CD8-positive, alpha-beta memory T cell (primary cell): ENCODE data around the gene PRAMEF12. TPM values are rescaled to one million over a fixed set of nuclear protein-coding genes. Genes with fewer than 3 reads are reported as not detected.
"Not testable (repeated sequence)": the region's sequence is repeated elsewhere in the genome, so short reads cannot be mapped to it uniquely, and the experiment has no call there.

ENCODE experiments used
- CTCF ChIA-PET: fragments of 350-600 bp; sonication (Branson Sonifier 250); formaldehyde crosslinking; loops from one replicate; lab custom pipeline; 2021; ENCODE audit warnings: antibody characterized with exemption; lab: Charles Lee
- POLR2A ChIA-PET: fragments of 350-600 bp; sonication (Branson Sonifier 250); formaldehyde crosslinking; loops from one replicate; lab custom pipeline; 2021; ENCODE audit warnings: antibody characterized with exemption; lab: Charles Lee
- DNase-seq, 5 donors: peaks; one replicate each; pipeline versions ENCODE4 v3.0.0 to v3.0.0-alpha.2; 2020 to 2022; ENCODE audit warnings: mixed read lengths in 1 of 5
- H3K27ac ChIP-seq: one replicate; pipeline ENCODE4 v1.7.0; 2013; ENCODE audit warnings: low read depth, mild to moderate bottlenecking, low read length, moderate library complexity
- H3K27me3 ChIP-seq: 2 replicates; pipeline ENCODE4 v1.7.0; 2013; ENCODE audit warnings: low read length, mild to moderate bottlenecking; ENCODE audit not compliant: insufficient read depth, poor library complexity, severe bottlenecking
- H3K36me3 ChIP-seq: 2 replicates; pipeline ENCODE4 v1.7.0; 2013; ENCODE audit warnings: mild to moderate bottlenecking, low read length, moderate library complexity; ENCODE audit not compliant: insufficient read depth
- H3K4me1 ChIP-seq: 2 replicates; pipeline ENCODE4 v1.7.0; 2013; ENCODE audit warnings: mild to moderate bottlenecking, low read length, moderate library complexity; ENCODE audit not compliant: insufficient read depth
- H3K4me3 ChIP-seq: 2 replicates; pipeline ENCODE4 v1.7.0; 2013; ENCODE audit warnings: mild to moderate bottlenecking, low read length
- H3K9me3 ChIP-seq: 2 replicates; pipeline ENCODE4 v1.7.0; 2013; ENCODE audit warnings: mild to moderate bottlenecking, low read length
- H3K27ac Mint-ChIP-seq, 8 donors: one replicate each; pipeline ENCODE4 v1.8.0; 2020 to 2021; ENCODE audit warnings: mixed read lengths in 8 of 8, mild to moderate bottlenecking in 6 of 8, inconsistent platforms in 3 of 8, moderate library complexity in 3 of 8
- H3K27me3 Mint-ChIP-seq, 2 donors: one replicate each; pipeline ENCODE4 v1.8.0; 2020 to 2021; ENCODE audit warnings: mixed read lengths in 2 of 2, mild to moderate bottlenecking in 1 of 2, moderate library complexity in 1 of 2
- H3K36me3 Mint-ChIP-seq, 3 donors: one replicate each; pipeline ENCODE4 v1.8.0; 2020 to 2021; ENCODE audit warnings: mixed read lengths in 3 of 3, inconsistent platforms in 1 of 3, mild to moderate bottlenecking in 1 of 3
- H3K4me1 Mint-ChIP-seq, 3 donors: one replicate each; pipeline ENCODE4 v1.8.0; 2020 to 2021; ENCODE audit warnings: mixed read lengths in 3 of 3, inconsistent platforms in 1 of 3, mild to moderate bottlenecking in 1 of 3
- H3K4me3 Mint-ChIP-seq, 7 donors: one replicate each; pipeline ENCODE4 v1.8.0; 2020 to 2021; ENCODE audit warnings: mixed read lengths in 7 of 7, mild to moderate bottlenecking in 6 of 7, moderate library complexity in 4 of 7, inconsistent platforms in 2 of 7
- H3K9me3 Mint-ChIP-seq, 5 donors: one replicate each; pipeline ENCODE4 v1.8.0; 2020 to 2022; ENCODE audit warnings: mixed read lengths in 5 of 5, mild to moderate bottlenecking in 3 of 5, moderate library complexity in 2 of 5, inconsistent platforms in 1 of 5
- polyA plus RNA-seq: library from polyadenylated mRNA; unstranded; fragments of 300-500 nt; fragmentation: Illumina TruSeq; gene quantifications from one replicate; pipeline ENCODE4 v1.2.3, GENCODE V29; 2021
- total RNA-seq, 2 experiments: library from RNA; stranded (reverse); gene quantifications; one replicate each; pipeline ENCODE4 v1.2.3, GENCODE V29; 2021

PRAMEF12 gene
- total and polyA plus RNA-seq, 3 experiments from 2014 or later = not detected

- H3K9me3 ChIP-seq = no peaks in the 10 kb centered on the region
- Mint-ChIP-seq H3K4me1 (no peaks in the 10 kb centered on the region), H3K27me3 (peaks cover 35 to 73% of the 10 kb centered on the region in 2 donors), H3K4me3 (no peak overlapping the region), H3K27ac (no peak overlapping the region), H3K36me3 (no peaks in the 10 kb centered on the region), H3K9me3 (no peaks in the 10 kb centered on the region)
- H3K4me3 ChIP-seq = no peak overlapping the region
- H3K36me3 ChIP-seq = no peaks in the 10 kb centered on the region
- peaks cover 8% of the 10 kb centered on the region for H3K27me3 ChIP-seq
- ChIA-PET CTCF (no interaction called here), POLR2A (no interaction called here)
- no peaks in the 10 kb centered on the region for H3K4me1 ChIP-seq
- no peak for DNase-seq
- H3K27ac ChIP-seq = no peak overlapping the region
Observed at GRCh38 chr1:12772520-12772919, 1.0 kb upstream of the PRAMEF12 start.

DNA sequence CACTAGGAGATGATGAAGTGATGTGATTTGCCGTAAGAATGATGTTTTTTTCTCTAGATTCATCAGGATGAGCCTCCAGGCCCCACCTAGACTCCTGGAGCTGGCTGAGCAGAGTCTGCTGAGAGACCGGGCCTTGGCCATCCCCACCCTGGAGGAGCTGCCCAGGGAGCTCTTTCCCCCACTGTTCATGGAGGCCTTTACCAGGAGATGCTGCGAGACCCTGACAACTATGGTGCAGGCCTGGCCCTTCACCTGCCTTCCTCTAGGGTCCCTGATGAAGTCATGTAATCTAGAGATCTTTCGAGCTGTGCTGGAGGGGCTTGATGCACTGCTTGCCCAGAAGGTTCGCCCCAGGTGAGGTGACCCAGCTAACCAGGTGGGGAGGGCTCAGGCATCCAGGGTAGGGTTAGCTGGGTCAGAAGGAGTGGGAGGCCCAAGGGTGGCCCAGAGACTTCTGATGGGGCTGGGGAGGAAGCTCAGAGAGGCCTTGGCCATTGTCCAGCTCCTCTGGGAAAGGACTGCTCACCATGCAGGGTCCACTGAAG is 1.3 kb downstream of the PRAMEF12 start:
- no peaks in the 10 kb centered on the region for H3K36me3 Mint-ChIP-seq
- no peaks in the 10 kb centered on the region for H3K9me3 Mint-ChIP-seq
- no peaks in the 10 kb centered on the region for H3K36me3 ChIP-seq
- H3K9me3 ChIP-seq = no peaks in the 10 kb centered on the region
- H3K4me3 ChIP-seq = no peak overlapping the region
- H3K27ac ChIP-seq = no peak overlapping the region
- no peaks in the 10 kb centered on the region for H3K4me1 Mint-ChIP-seq
- ChIA-PET CTCF (no interaction called here), POLR2A (no interaction called here)
- H3K27ac Mint-ChIP-seq = no peak overlapping the region
- H3K27me3 Mint-ChIP-seq = peaks cover 31 to 72% of the 10 kb centered on the region in 2 donors
- no peak for DNase-seq
- no peaks in the 10 kb centered on the region for H3K4me1 ChIP-seq
- peaks cover 5% of the 10 kb centered on the region for H3K27me3 ChIP-seq
- no peak overlapping the region for H3K4me3 Mint-ChIP-seq

GRCh38 chr1:12775443-12775842 is 1.9 kb downstream of the PRAMEF12 start:
- Histone ChIP-seq H3K27ac (no peak overlapping the region), H3K4me1 (no peaks in the 10 kb centered on the region), H3K4me3 (no peak overlapping the region), H3K9me3 (no peaks in the 10 kb centered on the region), H3K36me3 (no peaks in the 10 kb centered on the region), H3K27me3 (peaks cover 4% of the 10 kb centered on the region)
- H3K27me3 Mint-ChIP-seq = peaks cover 26 to 66% of the 10 kb centered on the region in 2 donors
- H3K4me1 Mint-ChIP-seq = no peaks in the 10 kb centered on the region
- H3K4me3 Mint-ChIP-seq = no peak overlapping the region
- H3K27ac Mint-ChIP-seq = no peak overlapping the region
- H3K9me3 Mint-ChIP-seq = no peaks in the 10 kb centered on the region
- CTCF ChIA-PET = no interaction called here
- POLR2A ChIA-PET = no interaction called here
- no peak for DNase-seq
- H3K36me3 Mint-ChIP-seq = no peaks in the 10 kb centered on the region

DNA sequence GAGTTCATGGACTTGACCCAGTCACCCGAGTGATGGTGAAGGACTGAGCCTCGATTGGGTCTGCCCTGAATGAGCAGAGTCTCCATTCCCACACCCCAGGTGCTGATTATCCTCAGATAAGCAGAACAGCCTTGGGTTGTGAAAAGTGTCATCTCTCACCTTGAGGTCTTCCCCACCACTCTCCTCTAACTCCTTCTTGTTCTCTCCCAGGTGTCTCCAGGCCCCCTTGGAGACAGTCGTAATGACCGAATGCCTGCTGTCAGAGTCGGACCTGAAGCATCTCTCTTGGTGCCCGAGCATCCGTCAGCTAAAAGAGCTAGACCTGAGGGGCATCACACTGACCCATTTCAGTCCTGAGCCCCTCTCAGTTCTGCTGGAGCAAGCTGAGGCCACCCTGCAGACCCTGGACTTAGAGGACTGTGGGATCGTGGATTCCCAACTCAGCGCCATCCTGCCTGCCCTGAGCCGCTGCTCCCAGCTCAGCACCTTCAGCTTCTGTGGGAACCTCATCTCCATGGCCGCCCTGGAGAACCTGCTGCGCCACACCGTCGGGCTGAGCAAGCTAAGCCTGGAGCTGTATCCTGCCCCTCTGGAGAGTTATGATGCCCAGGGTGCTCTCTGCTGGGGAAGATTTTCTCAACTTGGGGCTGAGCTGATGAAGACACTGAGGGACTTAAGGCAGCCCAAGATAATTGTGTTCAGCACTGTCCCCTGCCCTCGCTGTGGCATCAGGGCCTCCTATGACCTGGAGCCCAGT is 3.4 kb downstream of the PRAMEF12 start:
- no peak overlapping the region for H3K27ac ChIP-seq
- peaks cover 4% of the 10 kb centered on the region for H3K27me3 ChIP-seq
- H3K36me3 ChIP-seq = no peaks in the 10 kb centered on the region
- no peaks in the 10 kb centered on the region for H3K4me1 Mint-ChIP-seq
- H3K4me1 ChIP-seq = no peaks in the 10 kb centered on the region
- H3K36me3 Mint-ChIP-seq = no peaks in the 10 kb centered on the region
- no peaks in the 10 kb centered on the region for H3K9me3 ChIP-seq
- no peak overlapping the region for H3K4me3 ChIP-seq
- ChIA-PET CTCF (no interaction called here), POLR2A (no interaction called here)
- no peak overlapping the region for H3K4me3 Mint-ChIP-seq
- peaks cover 14 to 52% of the 10 kb centered on the region in 2 donors for H3K27me3 Mint-ChIP-seq
- H3K27ac Mint-ChIP-seq = no peak overlapping the region
- peaks cover 0 to 3% (median 2%) of the 10 kb centered on the region in 5 donors for H3K9me3 Mint-ChIP-seq
- no peak for DNase-seq

DNA sequence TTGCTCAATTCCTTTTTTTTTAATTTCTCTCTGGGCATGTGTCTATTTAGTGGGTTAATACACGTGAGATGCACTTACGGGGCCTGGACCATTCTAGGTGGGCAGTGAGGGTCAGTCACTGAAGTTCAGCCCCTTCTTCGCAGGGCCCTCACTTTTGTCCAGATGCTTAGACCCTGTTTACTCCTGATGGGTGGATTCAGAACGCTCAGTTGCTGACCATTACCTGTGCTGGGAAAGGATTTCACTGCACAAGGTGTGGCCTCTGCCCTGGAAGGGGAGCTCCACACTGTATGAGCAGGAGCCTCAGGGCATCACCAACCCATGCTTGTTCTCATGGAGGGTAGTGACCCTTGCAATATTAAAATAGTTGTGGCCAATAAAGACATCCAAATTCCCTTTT is 4.5 kb downstream of the PRAMEF12 start:
- Mint-ChIP-seq H3K4me1 (no peaks in the 10 kb centered on the region), H3K4me3 (no peak overlapping the region), H3K9me3 (peaks cover 0 to 7% (median 3%) of the 10 kb centered on the region in 5 donors), H3K36me3 (no peaks in the 10 kb centered on the region), H3K27ac (no peak overlapping the region), H3K27me3 (peaks cover 6 to 43% of the 10 kb centered on the region in 2 donors)
- no peak for DNase-seq
- H3K27ac ChIP-seq = no peak overlapping the region
- ChIA-PET POLR2A (no interaction called here), CTCF (no interaction called here)
- no peaks in the 10 kb centered on the region for H3K4me1 ChIP-seq
- no peaks in the 10 kb centered on the region for H3K36me3 ChIP-seq
- no peak overlapping the region for H3K4me3 ChIP-seq
- peaks cover 4% of the 10 kb centered on the region for H3K27me3 ChIP-seq
- no peaks in the 10 kb centered on the region for H3K9me3 ChIP-seq

- Mint-ChIP-seq H3K9me3 (peaks cover 5 to 14% (median 7%) of the 10 kb centered on the region in 5 donors), H3K27me3 (peaks cover 6 to 40% of the 10 kb centered on the region in 2 donors)
Observed at GRCh38 chr1:12778907-12779306, 5.4 kb downstream of the PRAMEF12 start.

GRCh38 chr1:12781488-12781887 is 8.0 kb downstream of the PRAMEF12 start:
- peaks cover 4 to 18% of the 10 kb centered on the region in 2 donors for H3K27me3 Mint-ChIP-seq

More at GRCh38 chr1:12778907-12779306, 5.4 kb downstream of the PRAMEF12 start:
- H3K27ac Mint-ChIP-seq = no peak overlapping the region
- ChIA-PET CTCF (no interaction called here), POLR2A (no interaction called here)
- H3K27ac ChIP-seq = no peak overlapping the region
- H3K4me3 ChIP-seq = no peak overlapping the region
- H3K4me1 Mint-ChIP-seq = no peaks in the 10 kb centered on the region
- no peak overlapping the region for H3K4me3 Mint-ChIP-seq
- no peaks in the 10 kb centered on the region for H3K36me3 Mint-ChIP-seq
- H3K9me3 ChIP-seq = no peaks in the 10 kb centered on the region
- H3K4me1 ChIP-seq = no peaks in the 10 kb centered on the region
- DNase-seq = no peak
- no peaks in the 10 kb centered on the region for H3K36me3 ChIP-seq
- peaks cover 4% of the 10 kb centered on the region for H3K27me3 ChIP-seq

GRCh38 chr1:12783783-12784182 is 10.2 kb downstream of the PRAMEF12 start:
- H3K4me1 Mint-ChIP-seq, H3K4me3 Mint-ChIP-seq, H3K27me3 ChIP-seq, H3K9me3 ChIP-seq, H3K4me3 ChIP-seq, H3K4me1 ChIP-seq, H3K36me3 ChIP-seq, POLR2A ChIA-PET, H3K36me3 Mint-ChIP-seq, CTCF ChIA-PET, DNase-seq, H3K27ac ChIP-seq, H3K27ac Mint-ChIP-seq: not testable (repeated sequence)
- Mint-ChIP-seq H3K9me3 (peaks cover 15 to 41% (median 24%) of the 10 kb centered on the region in 5 donors), H3K27me3 (peaks cover 6 to 11% of the 10 kb centered on the region in 2 donors)

More at GRCh38 chr1:12781488-12781887, 8.0 kb downstream of the PRAMEF12 start:
- DNase-seq, CTCF ChIA-PET, H3K4me3 Mint-ChIP-seq, H3K9me3 ChIP-seq, H3K36me3 ChIP-seq, H3K27ac ChIP-seq, H3K4me1 Mint-ChIP-seq, POLR2A ChIA-PET, H3K27ac Mint-ChIP-seq, H3K27me3 ChIP-seq, H3K4me1 ChIP-seq, H3K4me3 ChIP-seq, H3K36me3 Mint-ChIP-seq: not testable (repeated sequence)
- H3K9me3 Mint-ChIP-seq = peaks cover 15 to 34% (median 23%) of the 10 kb centered on the region in 5 donors
